H4 (cell line): Measurements from ENCODE around the gene TEX36. TPM values are rescaled to one million over a fixed set of nuclear protein-coding genes. Genes with fewer than 3 reads are reported as not detected.
"Not testable (repeated sequence)": the region's sequence is repeated elsewhere in the genome, so short reads cannot be mapped to it uniquely, and the experiment has no call there.

Experiments used
- DNase-seq: peaks from one replicate; pipeline ENCODE4 v3.0.0-alpha.2; 2015; ENCODE audit warnings: low spot score
- total RNA-seq: library from RNA; depleted of rRNA; stranded (reverse); fragments of >200 nt; shearing (Covaris generic); gene quantifications from 2 replicates; pipeline ENCODE4 v1.2.3, GENCODE V29; 2014; rRNA removed

Gene TEX36
- total RNA-seq, result not detected in 2 replicates

GRCh38 chr10:125683063-125683462, at the start of gene TEX36:
Gene TEX36 (minus strand): TSS chr10:125683163. CDS start chr10:125682989, 174 bp downstream.
- no peak for DNase-seq

GRCh38 chr10:125727436-125727835, 44.5 kb upstream of the TEX36 start:
- DNase-seq, result no peak

GRCh38 chr10:125726914-125727313, 44.0 kb upstream of the TEX36 start:
- DNase-seq, result no peak

- DNase-seq, result no peak
Observed at GRCh38 chr10:125722811-125723210, 39.8 kb upstream of the TEX36 start.

- DNase-seq, result no peak
Observed at GRCh38 chr10:125721035-125721434, 38.1 kb upstream of the TEX36 start.

GRCh38 chr10:125720002-125720382, 37.0 kb upstream of the TEX36 start:
- DNase-seq, result no peak

GRCh38 chr10:125719173-125720001, 36.4 kb upstream of the TEX36 start, which contains the start of gene EDRF1:
Gene EDRF1 (plus strand): TSS chr10:125719709. CDS start chr10:125719808, 99 bp downstream.
- DNase-seq, result peak; percentile 98

- DNase-seq, result not testable (repeated sequence)
Observed at GRCh38 chr10:125714728-125715127, 31.8 kb upstream of the TEX36 start.

- DNase-seq, result no peak
Observed at GRCh38 chr10:125711110-125711750, 28.3 kb upstream of the TEX36 start.

- no peak for DNase-seq
Observed at GRCh38 chr10:125709553-125710474, 26.9 kb upstream of the TEX36 start.

- no peak for DNase-seq
Observed at GRCh38 chr10:125708971-125709503, 26.1 kb upstream of the TEX36 start.

GRCh38 chr10:125707541-125708468, 24.8 kb upstream of the TEX36 start:
- DNase-seq, result peak; percentile 47

- DNase-seq, result no peak
Observed at GRCh38 chr10:125700355-125700911, 17.5 kb upstream of the TEX36 start.

GRCh38 chr10:125699562-125700143, 16.7 kb upstream of the TEX36 start:
- no peak for DNase-seq

GRCh38 chr10:125698481-125698998, 15.6 kb upstream of the TEX36 start:
- DNase-seq, result no peak

- not testable (repeated sequence) for DNase-seq
Observed at GRCh38 chr10:125696884-125697283, 13.9 kb upstream of the TEX36 start.

GRCh38 chr10:125694883-125695282, 11.9 kb upstream of the TEX36 start:
- peak; percentile 81 for DNase-seq

GRCh38 chr10:125693524-125693847, 10.5 kb upstream of the TEX36 start:
- DNase-seq, result no peak
